DMS79 treated with DMSO at 0.1 percent for 48 hours (cell line): ENCODE data around the gene FAM222B.
"Not testable (repeated sequence)": the region's sequence is repeated elsewhere in the genome, so short reads cannot be mapped to it uniquely, and the experiment has no call there.

Experiments used
- DNase-seq: peaks from one replicate; lab custom pipeline; 2025; lab: John Stamatoyannopoulos, UW

FAM222B gene

DNA sequence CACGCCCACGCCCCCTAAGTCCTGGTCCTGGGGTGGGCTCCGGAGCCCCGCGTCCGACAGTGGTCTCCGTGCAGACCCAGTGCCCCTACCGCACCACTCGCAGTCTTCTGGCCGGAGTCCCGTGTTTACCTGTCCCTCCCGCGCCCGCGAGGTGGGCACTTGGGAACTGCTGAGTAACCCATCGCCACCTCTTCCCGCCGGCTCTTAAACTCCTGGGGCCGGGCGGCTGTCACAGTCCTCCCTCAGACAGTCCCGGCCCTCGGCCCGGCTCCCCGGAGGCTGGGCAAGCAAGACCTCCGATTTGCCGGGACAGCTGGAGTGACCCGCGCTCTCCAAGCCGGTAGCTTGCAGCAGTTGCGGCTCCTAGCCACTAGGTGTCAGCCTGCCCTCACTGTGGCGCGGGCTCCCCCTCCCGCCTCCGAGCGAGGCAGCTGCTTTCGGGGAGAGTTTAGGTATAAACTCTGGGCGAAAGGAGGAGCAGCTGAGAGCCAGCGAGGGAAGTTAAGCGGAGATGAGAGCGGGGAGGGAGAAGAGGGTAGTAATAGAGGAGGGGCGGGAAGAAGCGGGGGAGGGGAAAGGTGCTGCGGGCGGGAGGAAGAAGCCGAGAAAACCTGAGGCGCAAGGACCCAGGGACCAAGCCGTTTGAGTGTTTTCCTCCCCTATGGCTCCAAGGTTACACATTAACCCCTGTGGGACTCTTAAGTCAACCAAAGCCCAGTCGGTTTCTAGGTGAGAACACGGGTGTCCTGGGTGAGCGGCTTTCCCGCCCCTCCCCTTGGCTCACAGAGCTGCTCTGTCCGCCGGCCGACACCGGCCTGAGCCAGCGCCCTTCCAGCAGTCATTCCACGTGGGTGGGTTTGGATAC lies 115.7 kb downstream of the FAM222B start:
- peak; percentile 95 for DNase-seq

DNA sequence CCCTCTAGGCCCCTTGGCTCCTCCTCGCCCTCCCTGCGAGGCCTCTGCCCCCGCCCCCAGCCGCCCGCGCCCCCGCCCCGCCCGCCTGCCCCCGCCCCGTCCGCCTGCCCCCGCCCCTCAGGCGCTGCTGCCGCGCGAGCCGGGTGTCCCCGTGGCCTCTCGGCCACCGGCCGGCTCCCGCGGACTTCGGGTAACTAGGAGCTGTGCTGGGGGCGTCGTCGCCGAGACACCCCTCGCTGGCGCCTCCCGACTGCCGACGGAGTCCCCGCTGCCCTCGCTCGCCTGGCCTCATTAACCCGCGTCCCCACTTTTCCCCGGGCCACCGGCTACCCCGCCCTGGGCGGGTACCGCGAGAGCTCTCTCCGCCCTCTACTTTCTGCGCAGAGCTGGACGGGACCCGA lies 116.4 kb downstream of the FAM222B start, which contains the start of gene TLCD1:
TSS of gene TLCD1 (minus strand) at position 8 of the 401 bp plus-strand sequence. CDS start 136 bp downstream, outside the sequence.
- DNase-seq: peak; percentile 47

DNA sequence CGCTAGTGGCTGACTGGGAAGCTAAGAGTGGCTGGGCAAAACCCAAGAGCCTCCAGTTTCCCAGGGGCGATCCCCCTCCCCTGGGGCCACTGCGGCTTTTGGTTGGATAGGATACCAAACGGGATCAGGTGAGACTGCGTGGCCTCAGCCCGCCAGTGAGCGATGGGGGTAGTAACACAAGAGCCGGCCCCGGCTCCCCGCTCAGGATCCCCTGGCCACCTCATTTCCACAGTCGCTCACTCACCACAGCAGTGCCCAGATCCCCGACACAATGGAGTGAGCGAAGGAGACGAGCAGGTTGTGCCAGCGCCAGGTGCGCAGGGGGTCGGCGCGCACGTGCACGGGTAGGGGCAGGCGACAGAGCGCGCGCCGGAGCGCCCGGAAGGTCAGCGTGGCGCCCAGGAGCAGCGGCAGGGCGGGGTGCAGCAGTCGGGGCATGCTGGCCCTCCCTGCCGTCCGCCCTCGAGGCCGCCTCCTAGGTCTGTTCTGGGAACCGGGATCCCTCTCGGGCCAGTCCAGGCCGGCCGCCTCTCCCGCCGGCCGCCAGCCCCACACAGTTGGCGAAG lies 116.8 kb downstream of the FAM222B start:
- DNase-seq: peak; percentile 82

DNA sequence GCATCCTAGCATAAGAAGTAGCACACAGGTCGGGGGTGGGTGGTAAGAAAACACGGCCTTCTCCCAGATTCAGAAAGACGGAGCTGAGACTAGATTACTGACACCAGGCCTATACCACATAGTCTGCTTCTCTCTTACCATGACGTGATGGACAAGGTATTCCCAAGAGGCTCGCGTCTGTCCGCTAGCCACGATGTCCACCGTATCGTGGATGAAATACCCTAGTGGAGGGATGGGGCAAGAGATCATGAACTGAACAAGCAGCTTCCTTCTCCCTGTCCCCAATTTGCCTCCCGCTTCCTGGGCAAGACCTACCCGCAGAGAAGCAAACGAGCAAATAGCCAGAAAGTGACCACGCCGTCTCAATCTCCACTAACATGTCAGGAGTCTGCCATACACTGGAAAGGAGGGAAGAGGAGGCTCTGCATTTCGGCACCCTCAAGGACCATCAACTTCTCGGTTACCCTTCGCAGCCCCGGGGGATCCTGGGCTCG lies 117.4 kb downstream of the FAM222B start:
- no peak for DNase-seq

DNA sequence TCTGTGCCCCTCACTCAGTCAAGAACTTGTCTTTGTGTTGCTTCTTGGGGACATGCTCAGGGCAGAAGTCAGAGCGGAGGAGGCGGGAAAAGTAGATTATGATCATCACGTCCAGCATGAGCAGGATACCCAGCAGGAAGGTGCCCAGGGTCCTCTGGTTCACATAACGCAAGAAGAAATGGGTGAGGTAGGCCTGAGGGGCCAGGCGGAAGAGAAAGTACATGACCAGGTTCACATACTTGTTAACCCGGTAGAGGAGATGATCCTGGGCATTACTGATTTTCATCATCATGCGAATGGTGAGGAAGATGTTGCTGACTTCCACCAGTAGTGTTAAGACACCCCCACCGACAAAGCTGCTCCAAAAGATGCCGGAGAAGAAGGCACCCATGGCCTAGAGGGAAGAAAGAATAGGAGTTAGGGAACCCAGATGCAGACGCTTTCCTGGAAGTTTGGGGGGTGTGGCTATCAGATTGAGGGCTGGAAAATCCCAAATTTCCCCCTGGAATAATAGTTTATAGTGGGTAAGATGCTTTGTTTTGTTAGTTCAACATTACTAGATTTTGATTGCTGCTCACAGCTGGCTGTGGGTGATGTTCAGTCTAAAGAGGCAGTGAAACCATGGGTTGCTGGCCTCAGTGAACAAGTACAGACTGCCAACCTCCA lies 118.0 kb downstream of the FAM222B start:
- DNase-seq: no peak

DNA sequence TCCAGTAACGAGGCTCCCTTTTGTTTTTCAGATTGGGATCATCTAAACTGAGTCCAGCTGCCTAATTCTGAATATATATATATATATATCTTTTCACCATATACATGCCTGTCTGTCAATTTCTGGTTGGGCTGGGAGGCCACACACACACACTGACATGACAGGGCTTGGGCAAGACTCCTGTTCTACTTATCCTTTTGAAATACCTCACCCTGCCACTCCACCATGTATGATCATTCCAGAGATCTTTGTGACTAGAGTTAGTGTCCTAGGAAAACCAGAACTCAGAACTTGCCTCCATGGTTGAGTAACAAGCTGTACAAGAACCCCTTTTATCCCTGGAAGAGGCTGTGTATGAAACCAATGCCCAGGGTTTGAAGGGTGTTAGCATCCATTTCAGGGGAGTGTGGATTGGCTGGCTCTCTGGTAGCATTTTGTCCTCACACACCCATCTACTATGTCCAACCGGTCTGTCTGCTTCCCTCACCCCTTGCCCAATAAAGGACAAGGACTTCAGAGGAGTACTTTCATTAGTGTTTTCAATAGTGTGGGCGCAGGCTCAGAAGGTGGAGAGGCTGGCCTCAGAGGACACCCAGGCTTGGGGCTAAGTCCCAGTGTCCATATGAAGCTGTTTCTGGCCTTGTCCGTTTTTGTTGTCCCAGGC lies 118.6 kb downstream of the FAM222B start:
- not testable (repeated sequence) for DNase-seq

DNA sequence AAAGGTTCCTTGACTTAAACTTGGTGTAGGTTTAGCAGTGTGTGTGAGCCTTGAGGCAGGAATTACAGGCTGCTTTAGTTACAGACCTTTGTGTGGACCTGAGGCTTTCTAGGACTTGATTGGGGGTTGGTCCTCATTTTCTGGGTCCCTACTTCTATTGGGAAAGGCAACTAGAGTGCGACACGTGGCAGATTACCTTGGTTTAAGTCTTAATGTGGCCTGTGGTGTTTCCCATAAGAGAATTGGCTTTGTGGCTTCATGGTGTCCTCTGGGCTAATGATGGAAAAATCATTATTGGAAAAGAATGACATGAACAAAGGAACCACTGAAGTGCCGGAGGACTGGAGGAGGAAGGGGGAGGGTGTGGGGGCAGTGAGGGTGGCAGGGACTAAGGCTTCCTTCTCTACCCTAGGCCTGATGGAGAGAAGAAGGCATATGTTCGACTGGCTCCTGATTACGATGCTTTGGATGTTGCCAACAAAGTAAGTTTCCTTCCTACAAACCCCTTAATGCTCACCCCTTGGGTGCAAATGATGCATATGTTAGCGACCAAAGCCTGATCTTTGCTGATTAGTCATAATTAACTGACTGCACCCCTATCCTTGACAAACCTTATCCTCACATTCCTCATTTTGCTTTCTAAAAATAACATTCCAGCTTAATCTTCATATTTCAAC lies 119.3 kb downstream of the FAM222B start:
- no peak for DNase-seq

DNA sequence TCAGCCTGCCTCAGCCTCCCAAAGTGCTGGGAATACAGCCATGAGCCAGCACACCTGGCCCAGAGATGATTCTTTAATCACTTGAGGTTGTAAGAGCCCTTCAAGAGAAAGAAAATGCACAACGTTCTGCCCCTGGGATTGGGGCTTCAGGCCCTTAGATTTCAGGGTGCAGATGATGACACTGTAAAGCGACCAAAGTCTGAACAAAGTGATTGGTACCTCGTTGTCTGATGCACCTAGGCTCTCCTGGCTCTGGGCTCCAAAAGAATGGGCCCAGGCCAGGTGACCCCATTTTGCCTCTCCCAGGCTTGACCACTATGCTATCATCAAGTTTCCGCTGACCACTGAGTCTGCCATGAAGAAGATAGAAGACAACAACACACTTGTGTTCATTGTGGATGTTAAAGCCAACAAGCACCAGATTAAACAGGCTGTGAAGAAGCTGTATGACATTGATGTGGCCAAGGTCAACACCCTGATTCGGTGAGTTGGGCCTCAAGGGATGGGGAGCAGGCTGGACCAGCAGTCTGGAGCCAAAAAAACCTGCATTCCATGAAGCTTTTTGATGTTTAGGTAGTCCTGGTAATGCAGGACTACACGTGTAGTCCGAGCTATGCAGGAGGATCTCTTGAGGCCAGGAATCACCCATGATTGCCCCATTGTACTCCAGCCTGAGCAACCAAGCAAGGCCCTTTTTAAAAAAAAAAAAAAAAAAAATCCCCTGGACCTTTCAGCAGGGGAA lies 120.0 kb downstream of the FAM222B start:
- no peak for DNase-seq

DNA sequence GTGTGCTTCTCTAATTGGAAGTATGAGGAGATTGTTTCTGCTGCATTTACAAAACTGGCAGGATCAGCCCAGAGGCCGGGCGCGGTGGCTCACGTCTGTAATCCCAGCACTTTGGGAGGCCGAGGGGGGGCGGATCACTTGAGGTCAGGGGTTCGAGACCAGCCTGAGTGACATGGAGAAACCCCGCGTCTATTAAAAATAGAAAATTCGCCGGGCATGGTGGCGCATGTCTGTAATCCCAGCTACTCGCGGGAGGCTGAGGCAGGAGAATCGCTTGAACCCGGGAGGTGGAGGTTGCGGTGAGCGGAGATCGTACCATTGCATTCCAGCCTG lies 121.6 kb downstream of the FAM222B start:
- not testable (repeated sequence) for DNase-seq

DNA sequence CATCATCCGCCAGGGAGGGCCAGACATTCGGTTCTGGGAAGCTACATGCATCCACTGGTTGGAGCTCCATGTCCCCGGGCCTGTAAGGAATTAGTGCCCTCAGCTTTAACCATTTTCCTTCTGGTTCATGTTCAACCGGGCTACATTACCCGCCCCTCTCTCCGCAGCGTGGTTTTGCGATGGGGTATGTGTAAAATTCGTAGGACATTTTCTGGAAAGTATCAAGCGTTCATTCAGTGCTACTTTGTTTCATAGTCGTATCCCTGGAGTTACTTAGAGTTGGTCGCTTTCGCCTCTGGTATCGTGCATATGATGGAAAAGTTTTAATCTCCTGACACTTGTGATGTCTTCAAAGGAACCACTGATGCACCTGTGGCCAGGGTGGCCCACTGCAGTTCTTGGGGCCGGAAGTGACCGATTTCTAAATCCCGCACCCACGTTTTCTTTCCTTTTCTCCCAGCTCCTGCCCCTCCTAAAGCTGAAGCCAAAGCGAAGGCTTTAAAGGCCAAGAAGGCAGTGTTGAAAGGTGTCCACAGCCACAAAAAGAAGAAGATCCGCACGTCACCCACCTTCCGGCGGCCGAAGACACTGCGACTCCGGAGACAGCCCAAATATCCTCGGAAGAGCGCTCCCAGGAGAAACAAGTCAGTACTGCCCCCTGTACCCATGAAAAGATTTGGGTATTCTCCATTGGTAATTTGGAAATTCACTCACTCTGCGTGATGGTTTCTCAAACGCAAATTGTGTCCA lies 122.2 kb downstream of the FAM222B start:
- DNase-seq: no peak

DNA sequence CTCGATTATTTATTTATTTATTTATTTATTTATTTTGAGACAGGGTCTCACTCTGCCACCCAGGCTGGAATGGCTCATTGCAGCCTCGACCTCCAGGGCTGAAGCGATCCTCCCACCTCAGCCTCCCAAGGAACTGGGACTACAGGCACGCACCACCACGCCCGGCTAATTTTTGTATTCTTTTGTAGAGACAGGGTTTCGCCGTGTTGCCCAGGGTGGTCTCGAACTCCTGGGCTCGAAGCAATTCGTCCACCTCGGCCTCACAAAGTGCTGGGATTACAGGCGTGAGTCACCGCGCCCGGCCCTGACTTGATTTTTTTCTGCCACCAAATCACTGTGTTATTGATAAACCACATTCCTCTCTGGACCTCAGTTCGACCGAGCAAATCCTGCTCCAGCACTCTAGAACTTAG lies 123.6 kb downstream of the FAM222B start:
- no peak for DNase-seq

DNA sequence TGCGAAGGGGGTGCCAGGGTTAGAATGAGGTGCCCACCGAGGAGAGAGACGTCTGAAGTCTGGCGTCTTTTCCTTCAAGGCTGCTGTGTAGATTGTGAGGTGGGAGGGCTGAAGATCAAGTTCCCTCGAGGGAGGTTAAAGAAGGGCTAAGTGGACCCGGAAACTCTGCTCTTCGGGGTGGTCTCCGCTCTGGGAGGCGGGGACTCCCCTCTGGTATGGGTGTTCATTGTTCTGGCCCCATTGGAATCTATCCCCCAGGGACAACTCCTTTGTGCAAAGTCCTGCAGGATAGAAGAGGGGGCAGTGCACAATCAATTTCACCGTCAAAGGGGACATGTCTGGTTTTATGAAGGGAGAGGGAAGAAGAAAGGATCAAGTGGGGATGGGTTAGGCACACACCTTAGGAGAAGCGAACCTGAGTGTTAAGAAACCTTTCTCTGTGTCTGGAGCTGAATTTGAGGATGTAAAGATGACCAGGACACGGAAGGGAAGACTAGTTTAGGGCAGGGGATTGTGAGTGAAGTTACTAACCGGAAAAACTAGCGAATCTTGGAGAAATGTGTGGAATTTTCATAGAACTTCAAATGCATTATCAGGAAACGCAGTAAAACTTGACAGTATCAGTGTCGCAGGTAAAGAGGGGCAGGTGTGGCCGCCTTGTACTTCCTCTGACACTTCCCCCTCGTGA lies 124.1 kb downstream of the FAM222B start:
- no peak for DNase-seq

DNA sequence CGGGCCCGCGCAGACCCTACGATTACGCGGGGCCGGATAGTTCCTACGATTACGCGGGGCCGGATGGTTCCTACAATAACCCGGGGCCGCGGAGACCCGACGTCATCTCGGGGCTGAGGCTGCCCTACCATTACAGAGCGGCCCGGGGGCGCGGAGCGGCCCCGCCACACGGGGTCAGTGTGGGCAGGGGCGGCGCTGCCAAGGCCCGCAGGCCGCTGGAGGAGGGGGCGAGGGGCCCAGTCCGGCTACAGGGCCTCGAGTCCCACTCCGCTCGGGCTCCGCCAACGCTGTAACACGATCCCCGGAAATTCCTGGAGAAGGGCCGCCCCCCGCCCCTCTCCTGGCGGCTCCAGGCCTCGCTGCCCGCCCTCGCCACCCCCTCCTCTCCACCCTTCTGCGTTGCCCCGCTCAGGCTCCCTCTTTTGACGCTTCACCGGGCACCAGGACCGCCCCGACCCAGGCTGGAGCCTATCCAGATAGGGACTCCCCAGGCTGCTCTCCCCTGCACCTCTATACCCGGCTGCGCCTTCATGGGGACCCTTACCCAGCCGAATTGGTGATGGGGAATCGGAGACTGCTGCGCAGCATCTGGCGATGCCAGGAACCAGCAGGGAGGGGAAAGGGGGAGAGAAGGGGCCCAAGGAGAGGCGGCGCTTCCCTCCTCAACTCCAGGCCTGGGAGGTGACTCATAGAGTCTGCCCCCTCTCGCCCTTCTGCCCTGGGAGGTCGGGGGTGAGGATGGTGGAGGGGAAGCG lies 124.8 kb downstream of the FAM222B start, which contains the start of gene RAB34:
TSS of gene RAB34 (minus strand) at position 291 of the 755 bp plus-strand sequence. CDS start 602 bp downstream, outside the sequence.
- DNase-seq: peak; percentile 89

DNA sequence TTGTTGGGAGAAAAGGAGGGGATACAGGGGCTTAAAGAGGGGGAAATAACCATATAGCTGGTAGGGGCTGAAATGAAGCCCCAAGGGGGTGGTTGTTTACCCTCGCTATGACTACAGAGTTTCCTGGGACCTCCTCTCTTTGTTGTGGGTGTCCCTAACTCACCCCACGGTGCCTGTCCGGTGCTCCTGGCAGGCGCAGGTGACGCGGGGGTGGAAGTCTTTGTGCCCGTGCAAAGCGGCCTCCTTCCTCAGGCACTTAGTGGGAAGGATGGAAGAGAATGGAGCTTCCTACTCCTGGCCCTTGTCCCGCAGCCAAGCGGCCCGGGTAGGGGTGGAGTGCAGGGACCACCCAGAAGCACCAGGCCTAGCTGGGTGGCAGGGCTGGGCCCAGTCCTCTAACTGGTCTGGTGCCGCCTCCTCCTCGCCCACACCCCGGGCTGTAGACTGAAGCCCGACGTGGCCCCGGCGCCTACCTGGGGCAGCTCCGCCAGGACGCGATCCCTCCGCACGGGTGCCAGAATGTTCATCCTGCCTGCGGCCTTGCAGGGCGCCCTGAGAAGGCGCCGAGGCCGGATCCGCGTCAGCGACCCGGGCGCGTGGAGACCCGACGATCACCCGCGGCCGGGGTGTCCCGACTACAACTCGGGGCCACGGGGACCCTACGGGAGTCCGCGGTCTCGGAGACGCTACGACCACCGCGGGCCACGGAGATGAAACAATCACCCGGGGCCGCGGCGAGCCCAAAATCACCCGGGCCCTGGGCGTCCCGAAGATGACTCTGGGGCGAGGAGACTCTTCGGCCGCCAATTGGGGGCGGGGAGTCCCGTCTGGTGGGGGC lies 125.6 kb downstream of the FAM222B start:
- peak; percentile 25 for DNase-seq

DNA sequence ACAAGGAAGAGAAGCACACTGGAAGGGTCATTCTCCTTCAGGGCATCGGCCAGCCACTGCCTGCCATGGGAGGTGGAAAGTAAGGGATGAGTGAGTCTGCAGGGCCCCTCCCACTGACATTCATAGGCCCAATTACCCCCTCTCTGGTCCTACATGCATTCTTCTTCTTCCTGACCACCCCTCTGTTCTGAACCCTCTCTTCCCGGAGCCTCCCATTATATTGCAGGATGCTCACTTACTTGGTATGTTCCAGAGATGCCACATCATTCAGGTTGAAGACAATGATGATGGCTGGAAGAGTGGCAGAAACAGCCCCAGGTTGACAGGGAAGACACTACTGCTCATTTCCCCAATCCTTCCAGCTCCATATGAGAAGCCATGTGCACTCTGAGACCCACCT lies 127.4 kb downstream of the FAM222B start:
- DNase-seq: no peak

DNA sequence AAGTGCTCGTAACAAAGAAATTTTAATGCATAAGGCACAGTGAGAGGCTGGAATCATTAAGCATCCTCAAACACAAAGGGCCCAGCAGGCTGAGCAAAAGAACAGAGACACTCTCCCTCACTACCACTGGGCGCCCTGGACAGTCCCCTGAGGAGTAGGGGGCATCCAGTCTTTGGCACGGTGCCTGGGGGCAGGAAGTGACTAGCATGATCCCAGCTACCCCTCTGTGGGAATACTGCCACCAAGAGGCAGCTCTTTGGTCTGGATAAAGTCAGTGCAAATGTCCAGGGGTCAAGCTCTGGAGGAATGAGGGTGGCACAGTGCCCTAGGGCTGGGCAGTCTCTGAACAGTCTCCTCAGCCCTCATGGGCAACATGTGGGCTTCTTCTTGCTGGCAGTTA lies 128.3 kb downstream of the FAM222B start:
- no peak for DNase-seq

DNA sequence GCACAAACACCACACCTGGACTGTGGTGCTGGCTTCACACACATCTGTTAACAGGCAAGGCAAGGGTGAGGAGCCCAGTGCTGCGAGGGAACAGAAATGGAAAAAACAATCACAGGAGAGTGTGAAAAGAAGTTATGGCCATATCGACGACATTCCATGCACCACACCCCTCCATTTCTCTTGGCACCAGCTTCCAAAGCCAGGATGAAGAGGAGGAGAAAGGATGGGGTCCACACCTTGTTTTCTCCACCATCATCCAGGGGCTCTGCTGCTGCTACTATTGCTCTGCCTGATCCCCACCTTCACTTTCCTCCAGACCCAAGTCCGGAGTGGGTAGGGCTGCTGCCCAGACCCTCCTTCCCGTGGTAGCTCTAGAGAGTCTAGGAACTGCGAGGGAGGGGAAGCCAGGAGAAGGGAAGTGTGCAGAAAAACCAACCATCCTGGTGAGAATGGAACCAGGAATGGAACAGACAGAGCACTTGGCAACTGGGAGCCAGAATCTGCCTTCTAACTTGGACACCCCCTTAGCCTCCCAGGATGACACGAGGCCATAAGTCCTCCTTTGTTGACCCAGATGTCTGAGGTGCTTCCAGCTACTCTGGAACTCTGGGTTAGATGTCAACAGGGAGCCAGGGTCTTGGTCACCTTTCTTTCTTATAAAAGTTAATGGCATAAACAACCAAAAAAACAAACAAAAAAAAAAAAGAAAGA lies 129.7 kb downstream of the FAM222B start:
- no peak for DNase-seq
